ENCODE measurements around the gene GRM4.

The GRM4 gene

GRCh38 chr6:34110610-34111009, 35.3 kb downstream of the GRM4 start:
- in situ Hi-C loops (cut with HindIII; ENCODE audit: low sequenced_read_pairs): no loop called here
- DNase-seq (ENCODE audit: low read depth): no peak
- no peak for TF ChIP-seq CTCF (IDR thresholded peaks at IDR 0.05; ENCODE audit: low read depth, low read length, missing control alignments)

GRCh38 chr6:34108176-34108575, 37.7 kb downstream of the GRM4 start:
- no peak for DNase-seq (ENCODE audit: low read depth)
- H3K4me3 ChIP-seq (ENCODE audit: low read depth, low read length): no peak overlapping the region
- in situ Hi-C loops (cut with HindIII; ENCODE audit: low sequenced_read_pairs): no loop called here
- no peak for TF ChIP-seq CTCF (IDR thresholded peaks at IDR 0.05; ENCODE audit: low read depth, low read length, missing control alignments)

More at GRCh38 chr6:34110610-34111009, 35.3 kb downstream of the GRM4 start:
- H3K4me3 ChIP-seq (ENCODE audit: low read depth, low read length): no peak overlapping the region

GRCh38 chr6:34106900-34107299, 39.0 kb downstream of the GRM4 start:
- no peak overlapping the region for H3K4me3 ChIP-seq (ENCODE audit: low read depth, low read length)
- in situ Hi-C loops (cut with HindIII; ENCODE audit: low sequenced_read_pairs): no loop called here
- no peak for TF ChIP-seq CTCF (IDR thresholded peaks at IDR 0.05; ENCODE audit: low read depth, low read length, missing control alignments)
- DNase-seq (ENCODE audit: low read depth): no peak

- TF ChIP-seq CTCF (IDR thresholded peaks at IDR 0.05; ENCODE audit: low read depth, low read length, missing control alignments): no peak
- DNase-seq (ENCODE audit: low read depth): no peak
- in situ Hi-C loops (cut with HindIII; ENCODE audit: low sequenced_read_pairs): no loop called here
- H3K4me3 ChIP-seq (ENCODE audit: low read depth, low read length): no peak overlapping the region
Observed at GRCh38 chr6:34106421-34106820, 39.5 kb downstream of the GRM4 start.

- TF ChIP-seq CTCF (IDR thresholded peaks at IDR 0.05; ENCODE audit: low read depth, low read length, missing control alignments): no peak
- in situ Hi-C loops (cut with HindIII; ENCODE audit: low sequenced_read_pairs): no loop called here
- no peak overlapping the region for H3K4me3 ChIP-seq (ENCODE audit: low read depth, low read length)
- no peak for DNase-seq (ENCODE audit: low read depth)
Observed at GRCh38 chr6:34104628-34105027, 41.3 kb downstream of the GRM4 start.

GRCh38 chr6:34104186-34104585, 41.7 kb downstream of the GRM4 start:
- no peak for DNase-seq (ENCODE audit: low read depth)
- H3K4me3 ChIP-seq (ENCODE audit: low read depth, low read length): no peak overlapping the region
- no peak for TF ChIP-seq CTCF (IDR thresholded peaks at IDR 0.05; ENCODE audit: low read depth, low read length, missing control alignments)
- in situ Hi-C loops (cut with HindIII; ENCODE audit: low sequenced_read_pairs): no loop called here

GRCh38 chr6:34103321-34103720, 42.6 kb downstream of the GRM4 start:
- in situ Hi-C loops (cut with HindIII; ENCODE audit: low sequenced_read_pairs): no loop called here
- H3K4me3 ChIP-seq (ENCODE audit: low read depth, low read length): no peak overlapping the region
- TF ChIP-seq CTCF (IDR thresholded peaks at IDR 0.05; ENCODE audit: low read depth, low read length, missing control alignments): no peak
- DNase-seq (ENCODE audit: low read depth): no peak
